NCI-H510A (cell line): ENCODE results near the gene TTLL11.

Experiments used
- DNase-seq: peaks from one replicate; lab custom pipeline; 2025; lab: John Stamatoyannopoulos, UW

The TTLL11 gene

DNA sequence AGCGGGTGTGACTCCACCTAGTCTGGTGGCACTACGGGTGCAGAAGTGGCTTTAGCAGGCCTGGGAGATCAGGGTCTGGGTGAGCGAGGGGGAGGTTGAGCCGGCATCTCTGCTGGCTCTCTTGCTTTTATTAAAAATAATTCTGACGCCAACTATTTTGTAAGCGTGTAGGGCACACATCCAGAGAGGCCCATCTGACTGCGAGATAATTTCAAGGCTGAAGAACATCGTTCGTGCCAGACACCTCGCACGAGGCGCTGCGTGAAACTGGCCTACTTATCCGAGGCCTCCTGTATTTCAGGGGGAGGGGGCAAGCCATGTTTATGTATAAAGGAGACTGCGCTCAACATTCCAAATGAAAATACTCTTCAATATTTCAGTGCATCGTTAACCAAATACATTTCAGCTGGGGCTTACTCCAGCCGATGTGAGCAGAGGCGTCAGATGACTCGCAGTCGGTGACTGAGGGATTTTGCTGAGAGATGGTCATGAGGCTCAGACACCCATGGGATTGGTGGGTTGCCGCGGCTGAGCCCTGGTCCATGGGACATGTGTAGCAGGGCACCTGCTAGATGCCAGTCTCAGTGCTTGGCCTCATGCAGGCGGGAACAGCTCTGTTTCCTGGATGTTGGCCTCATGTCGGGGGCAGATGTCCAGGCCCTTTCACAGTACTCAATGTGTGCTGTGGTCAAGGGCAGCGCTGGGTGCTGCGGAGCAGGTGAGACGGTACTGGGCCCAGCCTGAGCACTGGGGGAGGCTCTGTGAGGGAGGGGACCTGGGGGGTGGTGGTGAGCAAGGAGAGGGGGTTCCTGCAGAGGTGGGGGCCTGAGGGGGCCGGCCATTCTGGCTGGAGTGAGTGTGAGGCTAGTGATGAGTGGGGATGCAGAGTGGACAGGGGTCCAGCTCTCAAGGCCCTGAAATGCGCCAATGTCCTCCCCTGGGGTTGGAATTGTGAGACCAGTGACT lies 240.2 kb downstream of the TTLL11 start:
- DNase-seq, result no peak

DNA sequence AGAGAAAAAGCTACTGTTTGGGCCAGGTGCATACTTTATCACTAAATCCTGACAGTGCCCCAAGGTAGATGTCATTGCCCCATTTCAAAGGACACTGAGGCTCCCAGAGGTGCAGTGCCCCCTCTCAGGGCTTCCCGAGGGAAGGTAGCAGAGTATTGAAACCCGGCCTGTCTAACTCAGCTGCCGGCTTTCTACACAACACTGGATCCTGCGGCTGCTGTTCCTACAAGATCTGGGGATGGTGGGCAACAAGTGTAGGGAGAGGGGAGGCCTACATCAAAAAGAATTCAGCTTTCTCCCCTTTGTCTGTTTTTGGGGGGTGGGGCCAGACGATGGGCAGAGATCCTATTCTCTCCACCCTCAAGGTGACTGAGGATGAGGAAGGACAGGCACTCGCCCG lies 240.9 kb downstream of the TTLL11 start:
- no peak for DNase-seq

DNA sequence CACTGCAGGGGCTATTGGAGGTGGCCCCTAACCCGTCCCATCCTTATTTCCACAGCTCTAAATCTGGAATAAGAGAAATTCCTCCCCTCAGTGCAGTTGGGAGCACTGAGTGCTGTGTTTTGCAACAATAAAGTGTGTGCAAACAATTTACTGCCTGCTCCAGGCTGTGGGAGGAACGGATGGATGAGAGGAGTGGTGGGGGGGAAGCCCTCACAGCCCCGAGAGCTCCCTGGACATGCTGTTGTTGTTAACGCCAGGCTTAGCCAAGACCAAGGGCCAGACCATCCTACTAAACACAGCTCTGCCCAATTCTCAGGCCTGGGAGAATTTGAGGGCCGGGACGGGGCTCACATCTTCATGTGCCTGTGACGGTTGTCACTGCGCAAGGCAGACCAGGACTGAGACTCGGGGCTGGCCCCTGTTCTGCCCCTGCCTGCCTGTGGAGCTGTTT lies 241.4 kb downstream of the TTLL11 start:
- no peak for DNase-seq

DNA sequence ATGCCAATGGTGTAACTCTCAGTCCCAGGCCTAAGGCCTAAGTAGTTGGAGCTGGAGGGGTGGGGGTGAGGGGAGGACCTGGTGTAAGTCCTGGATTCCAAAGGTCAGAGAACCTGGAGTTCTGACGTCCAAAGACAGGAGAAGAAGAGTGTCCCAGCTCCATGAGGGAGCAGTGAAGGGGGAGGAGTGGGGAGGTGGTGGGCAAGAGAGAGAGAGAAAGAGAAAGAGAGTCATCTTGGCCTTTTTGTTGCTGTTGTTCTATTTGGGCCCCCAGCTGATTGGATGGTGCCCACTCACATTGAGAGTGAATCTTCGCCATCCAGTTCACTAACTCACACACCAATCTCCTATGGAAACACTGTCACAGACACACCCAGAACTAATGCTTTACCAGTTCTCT lies 242.7 kb downstream of the TTLL11 start:
- DNase-seq, result no peak

DNA sequence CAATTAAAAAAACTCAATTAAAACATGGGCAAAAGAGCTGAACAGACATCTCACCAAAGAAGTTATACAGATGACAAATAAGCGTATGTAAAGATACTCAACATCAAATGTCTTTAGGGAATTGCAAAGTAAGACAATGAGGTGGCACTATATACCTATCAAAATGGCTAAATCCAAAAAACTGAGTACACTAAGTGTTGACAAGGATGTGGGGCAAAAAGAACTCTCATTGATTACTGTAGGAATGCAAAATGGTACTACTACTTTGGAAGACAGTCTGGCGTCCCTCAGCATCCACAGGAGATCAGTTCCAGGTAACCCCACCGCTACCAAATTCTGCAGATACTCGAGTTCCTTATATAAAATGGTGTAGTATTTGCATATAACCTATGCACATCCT lies 243.6 kb downstream of the TTLL11 start:
- DNase-seq, result no peak

DNA sequence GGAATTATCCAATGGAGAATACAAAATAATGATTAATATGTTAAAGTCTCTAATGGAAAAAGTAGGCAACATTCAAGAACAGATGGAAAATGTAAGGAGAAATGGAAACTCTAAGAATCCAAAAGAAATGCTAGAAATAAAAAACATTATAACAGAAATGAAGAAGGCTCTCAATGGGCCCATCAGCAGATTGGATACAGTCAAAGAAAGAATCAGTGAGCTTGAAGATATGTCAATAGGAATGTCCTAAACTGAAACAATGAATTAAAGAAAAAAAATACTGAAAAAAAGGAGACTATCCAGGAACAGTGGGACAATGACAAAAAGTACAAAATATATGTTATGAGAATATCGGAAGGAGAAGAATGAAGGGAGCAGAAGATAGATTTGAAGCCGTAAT lies 248.5 kb downstream of the TTLL11 start:
- no peak for DNase-seq

DNA sequence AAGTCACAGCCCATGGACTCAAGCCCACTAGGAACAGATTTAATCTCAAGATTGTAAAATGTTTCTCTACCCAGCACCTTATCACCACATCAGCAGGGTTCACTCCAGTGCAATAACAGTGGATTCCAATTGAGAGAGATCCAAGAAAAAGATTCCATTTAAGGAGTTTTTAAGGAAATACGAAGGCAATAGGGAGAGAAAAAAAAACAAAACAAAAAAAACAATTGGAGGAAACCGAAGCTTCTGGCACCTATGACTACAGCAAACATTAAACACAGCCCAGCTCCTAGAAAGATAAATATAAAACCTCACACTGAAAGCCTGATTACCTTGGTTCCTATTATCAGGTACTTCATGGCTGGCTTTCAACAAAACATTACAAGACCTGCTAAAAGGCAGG lies 249.0 kb downstream of the TTLL11 start:
- no peak for DNase-seq

DNA sequence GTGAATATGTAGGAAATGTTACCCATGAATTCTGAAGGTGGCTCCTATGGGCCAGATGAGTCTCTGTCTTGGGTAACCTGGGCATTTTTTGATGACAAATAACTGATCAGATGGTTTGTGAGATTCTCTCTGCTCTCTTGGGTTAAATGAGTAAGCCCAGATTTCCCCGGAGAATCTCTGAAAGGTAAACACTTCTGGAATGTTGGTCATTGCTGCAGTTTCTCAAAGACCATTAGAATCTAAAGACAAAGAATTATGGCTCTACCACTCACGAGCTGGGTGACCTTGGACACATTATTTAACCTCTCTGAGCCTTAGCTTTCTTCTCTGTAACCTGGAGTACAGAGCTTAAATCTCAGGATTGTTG lies 250.5 kb downstream of the TTLL11 start:
- DNase-seq, result no peak

DNA sequence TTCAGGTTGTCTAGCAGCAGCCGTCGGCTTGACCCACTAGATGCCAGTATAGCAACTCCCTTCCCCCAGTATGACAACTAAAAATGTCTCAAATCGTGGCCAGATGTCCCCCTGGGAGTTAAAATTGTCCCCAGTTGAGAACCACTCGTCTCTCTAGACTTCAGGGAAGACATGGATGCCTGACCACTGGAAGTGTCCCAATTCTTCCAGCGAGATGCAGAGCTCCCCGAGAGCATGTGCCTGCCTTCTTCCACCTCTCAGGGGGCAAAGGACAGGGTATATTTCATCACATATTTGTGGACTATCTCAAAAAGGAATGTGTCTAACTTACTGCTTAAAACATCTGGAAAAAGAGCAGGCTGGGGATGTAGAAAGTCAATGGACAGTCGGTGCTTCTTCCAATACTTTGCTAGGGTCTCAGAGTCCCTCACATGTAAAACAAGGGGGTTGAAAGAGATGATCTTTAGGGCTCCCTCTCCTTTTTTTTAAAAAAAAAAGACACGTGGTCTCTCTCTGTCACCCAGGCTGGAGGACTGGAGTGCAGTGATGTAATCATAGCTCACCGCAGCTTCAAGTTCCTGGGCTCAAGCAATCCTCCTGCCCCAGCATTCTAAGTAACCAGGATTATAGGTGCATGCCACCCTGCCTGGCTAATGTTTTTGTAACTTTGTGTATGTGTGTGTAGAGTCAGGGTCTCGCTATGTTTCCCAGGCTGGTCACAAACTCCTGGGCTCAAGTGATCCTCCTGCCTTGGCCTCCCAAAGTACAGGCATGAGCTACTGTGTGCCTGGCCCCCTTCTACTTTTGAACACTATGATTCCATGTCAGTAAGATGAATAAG lies 251.1 kb downstream of the TTLL11 start:
- no peak for DNase-seq

DNA sequence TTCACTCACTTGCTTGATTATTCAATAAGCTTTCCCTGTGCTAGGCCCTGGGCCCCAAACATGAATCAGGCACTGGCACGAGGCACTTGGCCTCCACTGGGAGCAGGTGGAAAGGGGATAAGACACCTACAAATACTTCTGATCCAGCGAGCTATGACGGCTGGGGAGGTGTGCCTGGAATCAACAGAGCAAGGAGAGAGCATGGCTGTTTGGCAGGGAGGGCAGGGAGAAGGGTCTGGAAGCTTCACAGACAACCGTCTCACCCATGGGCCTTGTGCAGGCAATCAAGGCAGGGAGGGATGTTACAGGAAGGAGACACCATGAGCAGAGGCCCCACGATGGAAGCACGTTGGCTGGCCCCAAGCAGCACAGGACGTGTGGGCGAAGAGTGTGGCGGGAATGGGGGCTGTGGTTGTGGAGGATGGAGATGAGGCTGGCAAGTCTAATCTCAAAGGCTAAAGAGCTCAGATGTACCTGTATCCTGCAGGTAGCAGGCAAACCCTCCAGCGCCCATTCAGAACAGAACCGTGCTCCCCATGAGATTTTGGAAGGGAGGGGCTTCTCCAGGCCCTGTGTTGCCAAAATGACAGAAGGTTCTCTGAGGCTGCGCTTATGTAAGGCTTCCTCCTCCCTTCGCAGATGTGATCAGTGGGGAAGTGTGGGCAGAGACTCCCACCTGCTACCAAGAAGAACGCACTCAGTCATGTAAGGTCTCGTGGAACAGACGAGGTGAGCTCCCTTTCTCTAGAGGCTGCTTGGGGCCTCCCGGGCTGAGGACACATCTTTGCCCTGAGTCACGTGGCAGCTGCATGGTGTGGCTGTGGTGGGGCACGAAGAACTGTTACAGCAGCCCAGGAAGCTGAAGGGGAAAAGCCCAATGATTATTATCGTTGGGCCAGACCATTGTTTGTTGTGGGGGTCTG lies 252.0 kb downstream of the TTLL11 start:
- no peak for DNase-seq

DNA sequence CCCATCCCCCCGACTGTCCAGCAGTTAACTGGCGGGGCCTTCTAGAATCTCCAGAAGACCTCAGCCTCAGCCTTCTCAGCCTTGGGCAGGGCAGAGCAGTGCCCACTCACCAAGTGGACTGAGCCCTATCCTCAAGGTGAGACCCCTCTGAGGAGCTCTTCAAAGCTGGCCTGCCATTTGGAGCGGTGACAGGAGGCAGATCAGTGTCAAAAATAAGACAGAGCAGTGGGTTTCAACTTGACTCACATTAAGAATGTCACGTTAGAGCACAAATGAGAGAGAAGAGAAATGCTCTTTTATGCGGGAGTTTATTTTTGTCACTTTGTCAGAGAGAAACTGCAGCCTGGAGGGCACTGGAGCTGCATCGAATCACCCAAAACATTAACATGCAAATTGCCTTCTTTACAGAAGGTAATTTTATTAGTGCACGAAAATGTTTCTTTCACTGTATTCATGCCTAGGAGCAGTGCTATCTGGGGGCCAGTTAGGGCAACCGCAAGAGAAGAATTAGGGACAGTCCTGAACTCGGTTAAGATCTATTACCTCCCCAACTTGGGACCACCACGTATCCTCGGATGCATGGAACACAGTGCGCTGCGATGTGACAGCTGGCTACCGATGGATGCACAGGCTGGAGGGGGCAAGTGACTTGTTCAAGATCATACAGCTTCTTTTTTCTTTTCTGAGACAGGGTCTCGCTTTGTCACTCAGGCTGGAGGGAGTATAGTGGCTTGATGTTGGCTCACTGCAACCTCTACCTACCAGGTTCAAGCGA lies 253.2 kb downstream of the TTLL11 start:
- DNase-seq, result no peak

DNA sequence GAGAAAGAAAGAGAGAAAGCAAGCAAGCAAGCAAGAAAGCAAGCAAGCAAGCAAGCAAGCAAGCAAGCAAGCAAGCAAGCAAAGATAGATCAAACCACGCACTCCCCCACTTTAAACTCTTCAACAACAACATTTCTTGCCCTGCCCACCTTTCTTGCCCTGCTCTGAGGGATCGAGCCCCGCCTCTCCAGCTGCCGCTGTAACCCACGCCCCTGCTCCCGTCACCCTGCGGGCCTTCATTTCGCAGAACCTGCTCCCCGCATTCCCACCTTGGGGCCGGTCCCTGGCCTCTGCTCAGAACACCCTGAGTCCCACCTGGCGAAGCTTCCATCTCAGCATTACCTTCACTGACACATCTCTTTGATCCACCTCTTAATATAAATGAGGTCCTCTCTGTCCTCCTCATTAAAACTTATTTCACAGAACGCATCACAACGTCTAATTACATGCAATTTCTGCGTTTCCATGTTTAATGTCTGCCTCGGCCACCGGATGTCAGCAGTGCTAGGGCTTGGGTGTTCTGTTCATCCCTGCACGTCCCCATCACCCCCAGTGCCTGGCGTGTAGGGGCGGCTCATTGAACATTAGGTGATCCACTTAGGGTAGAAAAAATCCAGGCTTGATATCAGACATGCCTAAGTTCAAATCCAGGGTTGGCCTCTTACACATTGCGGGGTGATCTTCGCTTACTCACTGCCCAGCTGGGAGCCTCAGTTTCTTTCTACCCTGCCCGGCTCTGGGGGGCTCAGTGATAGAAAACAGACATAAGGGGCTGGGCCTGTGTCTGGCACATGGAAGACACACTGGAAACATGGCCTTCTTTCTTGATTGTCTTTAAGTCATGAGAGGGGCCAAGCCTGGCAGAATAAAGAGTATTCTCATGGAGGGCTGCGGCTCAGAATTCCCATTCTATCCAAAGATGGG lies 254.1 kb downstream of the TTLL11 start:
- no peak for DNase-seq

DNA sequence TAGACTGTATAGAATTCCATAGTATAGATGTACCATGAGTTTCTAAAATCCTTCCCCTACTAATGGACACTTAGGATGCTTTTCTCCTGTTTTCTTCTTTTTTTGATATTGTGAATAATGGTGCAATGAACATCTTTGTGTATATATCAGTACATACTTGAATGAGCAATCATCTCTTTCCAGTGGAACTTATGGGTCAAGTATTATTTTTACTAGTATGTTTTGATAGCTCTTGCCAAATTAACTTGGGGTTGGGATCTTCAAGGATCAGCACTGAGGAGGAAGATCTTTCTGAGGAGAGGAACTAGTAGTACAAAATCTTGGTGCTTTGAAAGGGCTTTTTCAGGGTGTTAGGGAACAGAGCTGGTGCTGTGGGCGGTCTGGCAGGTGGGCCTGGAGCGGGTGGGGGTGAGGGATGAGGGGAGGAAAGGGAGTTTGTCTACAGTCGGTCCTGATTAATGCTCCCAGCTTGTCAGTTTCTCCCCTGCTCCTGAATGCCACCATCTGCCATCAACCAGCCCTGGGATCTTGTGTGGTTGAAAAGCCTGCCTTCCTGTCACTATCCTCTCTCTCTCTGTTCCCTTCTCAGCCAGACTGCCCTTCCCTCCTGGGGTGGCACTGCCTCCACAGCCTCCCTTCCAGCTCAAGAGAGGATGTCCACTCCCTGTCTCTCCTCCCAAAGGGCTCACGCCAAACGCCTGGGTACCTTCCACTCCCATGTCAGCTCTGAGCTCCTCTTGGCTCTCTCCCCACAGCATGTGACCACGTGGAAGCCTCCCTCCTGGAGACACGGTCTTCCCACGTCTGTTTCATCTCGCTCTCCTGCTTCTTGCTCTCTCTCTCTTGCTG lies 255.8 kb downstream of the TTLL11 start:
- DNase-seq, result no peak

DNA sequence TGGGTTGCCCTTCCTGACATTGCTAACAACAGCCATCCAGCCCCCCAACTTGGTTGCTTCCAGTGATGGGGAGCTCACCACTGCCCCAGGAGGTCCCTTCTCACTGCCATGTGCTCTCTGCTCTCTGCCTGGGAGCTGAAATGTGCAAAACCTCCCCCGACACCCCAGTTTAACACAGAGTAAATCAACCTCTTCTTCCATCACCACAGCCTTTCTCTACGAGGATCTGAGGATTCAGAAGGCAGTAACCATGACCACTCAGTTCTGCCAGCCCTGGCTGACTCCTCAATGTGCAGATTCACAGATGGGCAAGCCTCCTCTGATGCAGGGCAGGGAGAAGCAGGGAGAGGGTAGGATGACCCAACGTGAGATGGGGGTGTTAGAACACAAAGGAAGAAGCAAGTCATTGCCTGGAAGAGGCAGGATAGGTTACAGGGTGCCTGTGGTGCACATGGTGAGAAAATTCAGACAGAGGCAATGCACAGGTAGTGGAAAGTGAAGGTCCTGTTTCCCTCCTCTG lies 256.7 kb downstream of the TTLL11 start:
- DNase-seq, result no peak

DNA sequence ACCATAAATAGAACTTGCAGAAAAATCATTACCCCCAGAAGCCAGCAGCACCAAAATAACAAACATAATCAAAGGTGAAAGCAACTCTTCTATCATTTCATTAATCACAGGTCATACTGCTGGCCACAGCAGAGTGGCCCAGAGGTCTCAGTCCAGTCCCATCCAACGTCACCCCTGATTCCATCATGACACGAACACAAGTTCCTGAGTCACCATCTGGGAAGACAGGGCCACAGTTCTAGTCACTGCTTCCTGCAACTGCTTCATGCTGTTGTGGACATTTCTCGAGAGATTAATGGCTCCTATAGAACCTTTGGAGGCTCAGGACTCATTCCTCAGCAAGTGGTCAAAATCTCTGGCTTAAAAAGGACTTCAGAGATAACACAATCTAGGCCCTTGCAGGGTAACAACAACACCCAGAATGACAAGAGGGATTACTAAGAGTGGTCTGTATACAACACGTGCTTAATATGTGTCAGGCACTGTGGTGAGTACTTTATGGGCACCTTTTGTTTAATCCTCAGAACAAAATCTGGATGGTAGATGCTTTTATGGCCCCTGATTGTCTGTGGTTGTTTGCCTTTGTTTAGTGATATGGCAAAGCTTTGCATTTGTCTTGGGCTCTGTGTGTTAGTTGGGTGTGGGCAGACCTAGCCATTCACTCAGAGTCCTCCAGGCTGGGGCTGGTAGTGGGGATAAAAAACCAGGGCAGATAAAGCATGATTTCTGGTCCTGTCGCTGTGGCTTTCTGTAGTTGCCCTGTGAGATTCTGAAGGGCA lies 257.3 kb downstream of the TTLL11 start:
- DNase-seq, result no peak

DNA sequence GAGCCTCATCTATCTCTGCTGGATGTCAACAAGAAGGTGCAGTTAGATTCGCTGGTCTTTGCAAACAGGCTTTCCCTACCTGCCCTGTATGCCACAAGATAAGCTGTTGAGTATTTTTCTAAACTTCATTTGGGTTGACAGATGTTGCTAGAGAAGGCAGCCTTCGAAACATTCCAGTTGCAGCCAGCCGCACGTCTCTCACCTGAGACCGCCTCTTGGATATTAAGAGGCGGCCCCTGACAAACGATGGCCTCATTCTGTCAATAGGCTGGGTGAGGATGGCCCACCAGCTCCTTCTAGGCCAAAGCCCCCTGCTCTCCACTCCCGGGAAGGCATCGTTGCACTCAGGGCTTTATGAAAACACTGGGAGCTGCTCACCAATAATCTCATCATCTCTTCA lies 260.0 kb downstream of the TTLL11 start:
- DNase-seq, result no peak

DNA sequence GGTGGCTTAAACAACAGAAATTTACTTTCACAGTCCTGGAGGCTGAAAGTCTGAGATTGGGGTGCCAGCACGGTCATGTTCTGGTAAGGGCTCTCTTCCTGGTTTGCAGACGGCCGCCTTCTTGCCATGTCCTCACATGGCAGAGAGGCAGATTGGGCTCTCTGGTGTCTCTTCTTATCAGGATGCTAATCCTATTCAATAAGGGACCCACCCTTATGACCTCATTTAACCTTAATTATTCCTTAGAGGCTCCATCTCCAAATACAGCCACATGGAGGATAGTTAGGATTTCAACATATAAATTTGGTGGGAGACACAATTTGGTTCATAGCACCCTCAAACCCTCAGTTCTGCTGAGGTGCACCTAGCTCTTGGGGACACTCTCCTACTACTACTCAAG lies 261.2 kb downstream of the TTLL11 start:
- DNase-seq, result no peak
